M059J (cell line): ENCODE results near the gene HAPLN1. TPM values are rescaled to one million over a fixed set of nuclear protein-coding genes. Genes with fewer than 3 reads are reported as not detected.
A peak's percentile ranks its signal among the peaks of the same experiment; 100 is the strongest.
"Not testable (repeated sequence)": the region's sequence is repeated elsewhere in the genome, so short reads cannot be mapped to it uniquely, and the experiment has no call there.

ENCODE experiments used
- DNase-seq: peaks from one replicate; pipeline ENCODE4 v3.0.0-alpha.2; 2012; ENCODE audit warnings: low read depth
- total RNA-seq: library from RNA; depleted of rRNA; stranded (reverse); fragments of >200 nt; shearing (Covaris generic); gene quantifications from 2 replicates; pipeline ENCODE4 v1.2.3, GENCODE V29; 2014; rRNA removed

Gene HAPLN1
- total RNA-seq: 0.20 and 0.99 TPM in 2 replicates

DNA sequence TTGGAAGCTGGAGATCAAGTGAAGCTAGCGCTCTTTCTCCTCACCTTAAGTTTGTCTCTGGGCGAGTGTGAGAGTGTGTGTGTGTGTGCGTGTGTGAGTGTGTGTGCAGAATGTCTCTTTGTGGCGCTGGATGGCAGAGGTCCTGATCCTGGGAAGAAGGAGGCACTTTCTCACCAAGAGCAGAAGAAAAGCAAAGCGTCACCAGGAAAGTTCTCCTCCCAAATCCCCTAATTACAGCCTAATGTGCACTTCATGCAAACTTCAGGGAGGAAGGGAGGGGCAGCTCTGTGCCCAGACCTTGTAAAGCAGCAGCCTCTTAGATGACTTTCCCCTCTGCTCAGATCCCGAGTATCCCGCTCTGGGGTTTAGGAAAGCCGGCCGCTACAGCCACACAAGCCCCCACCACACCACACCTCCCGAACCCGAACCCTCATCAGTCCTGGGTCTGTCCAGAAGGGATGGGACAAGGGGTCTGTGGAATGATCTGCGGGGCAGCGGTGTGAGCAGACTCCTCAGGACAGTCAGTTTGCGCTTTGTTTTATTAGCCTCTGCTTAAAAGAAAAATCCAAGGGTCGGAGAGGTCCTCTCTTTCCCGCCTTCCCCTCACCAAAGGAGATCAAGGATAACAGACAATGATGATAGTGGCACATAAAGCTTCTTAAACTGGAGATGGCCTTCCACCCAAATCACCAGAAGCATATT, at the start of gene HAPLN1:
TSS of gene HAPLN1 (minus strand) at position 20 of the 702 bp plus-strand sequence. CDS start 47,332 bp downstream, outside the sequence.
- no peak for DNase-seq

GRCh38 chr5:83767409-83767992, 46.8 kb upstream of the HAPLN1 start:
- peak; percentile 19 for DNase-seq

- DNase-seq: peak; percentile 61
Observed at GRCh38 chr5:83764101-83764500, 43.4 kb upstream of the HAPLN1 start.

GRCh38 chr5:83760579-83760978, 39.9 kb upstream of the HAPLN1 start:
- DNase-seq: peak; percentile 8

DNA sequence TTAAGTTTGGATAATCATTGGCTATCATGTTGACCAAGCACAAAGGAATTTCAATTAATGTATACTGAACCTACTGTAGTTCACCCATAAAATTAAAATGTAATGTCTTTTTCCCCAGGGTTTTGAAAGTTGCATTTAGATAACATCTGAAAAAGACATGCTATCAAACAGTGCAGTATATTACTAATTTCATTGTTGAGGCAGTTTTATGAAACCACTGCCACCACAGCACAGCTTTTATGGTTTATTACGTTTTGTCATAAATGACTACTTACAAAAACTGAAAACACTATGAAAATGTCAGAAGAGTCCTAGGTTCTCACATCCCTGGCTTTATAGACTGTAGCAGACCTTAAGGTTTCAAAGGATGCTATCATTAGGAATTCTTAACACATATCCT, 32.0 kb upstream of the HAPLN1 start:
- peak; percentile 46 for DNase-seq

GRCh38 chr5:83751201-83751600, 30.5 kb upstream of the HAPLN1 start:
- DNase-seq: no peak

DNA sequence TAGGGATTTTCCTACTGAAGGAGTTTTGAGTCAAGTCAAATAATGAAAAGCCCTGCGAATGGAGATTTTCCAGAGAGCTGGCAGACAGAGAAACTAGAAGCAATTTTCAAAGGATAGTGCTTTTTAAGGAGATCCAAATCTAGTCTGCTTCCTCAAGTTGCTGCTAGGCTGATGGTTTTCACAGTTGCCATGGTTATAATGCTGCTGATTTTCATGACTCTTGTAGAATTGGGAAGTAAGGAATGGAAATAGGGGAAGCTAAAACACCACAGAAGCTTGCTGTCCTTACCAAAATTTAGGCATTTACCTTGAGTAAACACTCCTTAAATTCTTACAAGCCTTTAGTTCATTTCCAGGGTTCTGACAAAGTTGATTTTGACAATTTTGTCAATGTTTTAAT, 30.1 kb upstream of the HAPLN1 start:
- DNase-seq: no peak

- DNase-seq: no peak
Observed at GRCh38 chr5:83745816-83746215, 25.2 kb upstream of the HAPLN1 start.

- no peak for DNase-seq
Observed at GRCh38 chr5:83744821-83745220, 24.2 kb upstream of the HAPLN1 start.

GRCh38 chr5:83742089-83742488, 21.4 kb upstream of the HAPLN1 start:
- DNase-seq: no peak

DNA sequence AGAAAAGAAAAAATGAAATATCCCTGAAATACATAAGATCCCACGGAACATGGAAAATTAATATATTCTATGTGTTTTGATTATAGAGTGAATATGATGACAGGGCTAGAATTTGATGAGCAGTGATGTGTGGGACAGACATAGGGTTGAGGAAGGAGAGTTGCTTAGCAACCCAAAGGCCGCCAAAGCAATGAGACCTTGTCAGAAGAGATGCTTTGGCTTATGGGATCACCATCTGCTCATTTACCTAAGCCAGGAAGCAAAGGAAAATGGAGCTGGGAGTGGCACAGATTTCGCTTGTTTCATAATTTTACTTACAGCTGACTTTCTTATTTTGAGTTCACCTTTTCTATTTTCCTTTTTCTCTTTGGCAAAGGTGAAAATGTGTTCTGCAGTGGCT, 20.9 kb upstream of the HAPLN1 start:
- no peak for DNase-seq

DNA sequence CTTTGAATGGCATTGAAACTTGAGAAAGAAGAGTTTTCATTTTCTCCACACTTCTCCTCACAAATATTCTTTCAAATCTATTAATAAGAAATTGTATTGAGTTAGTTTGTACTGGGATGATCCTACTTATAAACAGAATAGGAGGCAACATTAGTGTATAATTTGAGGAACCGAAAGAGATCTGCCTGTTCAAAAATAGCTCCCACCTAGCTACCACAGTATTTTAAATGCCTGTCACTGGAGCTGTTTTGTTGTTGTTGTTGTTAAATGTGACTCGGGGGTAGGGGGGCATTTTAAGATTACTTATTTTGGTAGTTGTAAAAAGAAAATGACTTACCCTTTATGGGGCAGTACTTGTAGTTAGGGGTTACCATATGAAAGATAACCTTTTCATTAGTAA, 20.1 kb upstream of the HAPLN1 start:
- DNase-seq: no peak

DNA sequence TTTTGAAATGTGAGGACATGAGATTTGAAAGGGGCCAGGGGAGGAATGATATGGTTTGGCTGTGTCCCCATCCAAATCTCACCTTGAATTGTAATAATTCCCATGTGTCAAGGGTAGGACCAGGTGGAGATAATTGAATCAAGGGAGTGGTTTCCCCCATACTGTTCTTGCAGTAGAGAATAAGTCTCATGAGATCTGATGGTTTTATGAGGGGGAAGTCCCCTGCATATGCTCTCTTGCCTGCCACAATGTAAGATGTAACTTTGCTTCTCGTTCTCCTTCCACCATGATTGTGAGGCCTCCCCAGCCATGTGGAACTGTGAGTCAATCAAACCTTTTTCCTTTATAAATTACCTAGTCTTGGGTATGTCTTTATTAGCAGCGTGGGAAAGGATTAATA, 15.5 kb upstream of the HAPLN1 start:
- DNase-seq: not testable (repeated sequence)

- DNase-seq: not testable (repeated sequence)
Observed at GRCh38 chr5:83735058-83735457, 14.4 kb upstream of the HAPLN1 start.

DNA sequence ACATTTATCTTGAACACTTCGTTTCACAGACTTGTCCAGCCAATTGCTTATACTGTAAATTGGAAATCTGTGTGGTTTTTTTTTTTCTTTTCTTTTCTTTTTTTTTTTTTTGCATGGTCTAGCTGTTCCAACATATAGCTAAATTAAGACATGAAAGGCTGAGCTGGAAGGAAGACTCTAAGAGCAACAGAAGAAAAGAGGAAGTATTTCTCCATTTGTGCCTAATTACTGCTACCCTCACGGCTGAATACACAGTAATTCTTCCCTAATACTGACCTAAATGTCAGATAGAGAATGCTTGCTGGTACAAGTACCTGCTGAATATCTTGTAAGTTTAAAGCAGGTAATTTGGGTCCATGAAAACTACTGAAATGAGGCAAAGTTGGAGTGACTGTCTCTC, 11.0 kb upstream of the HAPLN1 start:
- no peak for DNase-seq

GRCh38 chr5:83729362-83729761, 8.7 kb upstream of the HAPLN1 start:
- DNase-seq: no peak

DNA sequence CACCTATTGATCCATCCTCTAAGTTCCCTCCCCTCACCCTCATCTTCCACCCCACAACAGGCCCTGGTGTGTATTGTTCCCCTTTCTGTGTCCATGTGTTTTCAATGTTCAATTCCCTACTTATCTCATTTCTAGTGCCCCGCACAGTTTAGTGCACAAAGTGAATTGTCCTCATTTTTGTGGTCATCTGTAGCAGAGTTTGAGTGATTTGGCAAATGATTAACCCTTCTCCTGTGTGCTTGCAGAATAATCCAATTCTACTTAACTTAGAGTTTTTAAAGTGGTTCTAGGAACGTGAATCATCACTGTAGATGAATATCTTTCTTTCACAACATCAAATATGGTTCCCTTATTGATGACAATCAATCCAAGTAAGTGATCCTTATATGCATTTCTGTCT, 6.3 kb upstream of the HAPLN1 start:
- peak; percentile 50 for DNase-seq

- DNase-seq: peak; percentile 45
Observed at GRCh38 chr5:83724935-83725334, 4.3 kb upstream of the HAPLN1 start.

GRCh38 chr5:83724001-83724400, 3.3 kb upstream of the HAPLN1 start:
- DNase-seq: no peak

GRCh38 chr5:83723031-83723430, 2.4 kb upstream of the HAPLN1 start:
- no peak for DNase-seq

DNA sequence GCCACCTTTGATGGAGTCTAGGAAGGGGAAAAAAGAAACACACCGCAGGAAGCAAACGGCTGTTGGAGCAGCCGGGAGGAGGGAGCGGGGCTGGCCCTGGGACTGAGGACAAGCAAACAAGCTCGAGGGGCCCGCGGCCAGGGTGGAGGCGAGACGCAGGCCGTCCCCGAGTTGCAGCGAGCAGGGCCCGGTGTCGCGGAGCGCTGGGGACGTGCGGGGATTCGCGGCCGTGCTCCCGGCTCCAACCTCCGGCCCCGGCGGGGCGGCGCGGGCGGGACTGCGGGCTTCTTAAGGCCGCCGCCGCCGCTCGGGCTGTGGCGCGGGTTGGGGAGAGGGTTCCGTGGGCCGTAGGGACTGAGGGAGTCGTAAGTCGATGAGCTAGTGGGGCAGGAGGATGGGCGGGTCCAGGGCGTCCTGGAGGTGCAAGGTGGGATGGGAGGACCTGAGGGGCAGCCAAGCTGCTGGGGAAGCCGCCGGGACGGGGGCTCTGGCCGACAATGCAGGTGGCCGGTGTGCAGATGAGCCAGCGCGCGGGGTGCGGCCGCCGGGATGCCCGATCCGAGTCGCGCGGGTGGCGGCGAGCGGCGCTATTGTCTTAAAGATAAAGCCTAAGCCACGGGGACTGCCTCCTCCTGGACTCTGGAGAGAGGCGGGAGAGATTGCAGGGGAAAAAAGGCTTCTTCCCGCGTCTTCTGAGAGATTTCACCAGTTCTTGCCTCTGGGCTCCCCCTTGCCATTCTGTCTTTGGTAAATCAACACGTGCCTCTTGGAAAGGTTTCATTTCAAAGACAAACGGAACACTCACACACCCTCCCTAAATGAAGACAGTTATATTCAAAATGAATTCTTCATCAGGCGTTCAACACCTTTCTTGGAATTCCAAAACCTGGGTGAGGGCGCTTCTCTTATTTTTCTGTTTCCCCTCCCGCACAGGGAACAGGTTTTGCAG, 1.6 kb upstream of the HAPLN1 start:
- peak; percentile 80 for DNase-seq

GRCh38 chr5:83718936-83719495, 1.6 kb downstream of the HAPLN1 start:
- no peak for DNase-seq
